ENCODE data around the gene TAS2R1.
"Not testable (repeated sequence)": the region's sequence is repeated elsewhere in the genome, so short reads cannot be mapped to it uniquely, and the experiment has no call there.

Gene TAS2R1

GRCh38 chr5:9601055-9601739, 29.0 kb downstream of the TAS2R1 start:
- TF ChIP-seq ZFX (IDR thresholded peaks at IDR 0.05) (no peak), CTCF (conservative IDR thresholded peaks at IDR 0.05) (no peak)
- H3K27ac ChIP-seq, result no peak overlapping the region

- no peak overlapping the region for H3K27ac ChIP-seq
- TF ChIP-seq CTCF (conservative IDR thresholded peaks at IDR 0.05), result no peak
- no peak for TF ChIP-seq ZFX (IDR thresholded peaks at IDR 0.05)
Measured at GRCh38 chr5:9599391-9599790, 30.8 kb downstream of the TAS2R1 start.

GRCh38 chr5:9598329-9598728, 31.8 kb downstream of the TAS2R1 start:
- not testable (repeated sequence) for H3K27ac ChIP-seq

GRCh38 chr5:9597322-9597721, 32.8 kb downstream of the TAS2R1 start:
- not testable (repeated sequence) for H3K27ac ChIP-seq

GRCh38 chr5:9596824-9597223, 33.3 kb downstream of the TAS2R1 start:
- no peak for TF ChIP-seq CTCF (conservative IDR thresholded peaks at IDR 0.05)
- no peak for TF ChIP-seq ZFX (IDR thresholded peaks at IDR 0.05)
- no peak overlapping the region for H3K27ac ChIP-seq

GRCh38 chr5:9596171-9596780, 33.9 kb downstream of the TAS2R1 start:
- no peak overlapping the region for H3K27ac ChIP-seq
- no peak for TF ChIP-seq ZFX (IDR thresholded peaks at IDR 0.05)
- TF ChIP-seq CTCF (conservative IDR thresholded peaks at IDR 0.05), result no peak

GRCh38 chr5:9594913-9595312, 35.2 kb downstream of the TAS2R1 start:
- no peak overlapping the region for H3K27ac ChIP-seq
- TF ChIP-seq CTCF (conservative IDR thresholded peaks at IDR 0.05) (no peak), ZFX (IDR thresholded peaks at IDR 0.05) (no peak)

GRCh38 chr5:9589049-9589835, 40.9 kb downstream of the TAS2R1 start:
- H3K27ac ChIP-seq, result no peak overlapping the region
- TF ChIP-seq ZFX (IDR thresholded peaks at IDR 0.05) (no peak), CTCF (conservative IDR thresholded peaks at IDR 0.05) (no peak)

Data from C4-2B (cell line).